Coronary artery (tissue), 2 donors: ENCODE results near the gene TTF2.
A peak's percentile ranks its signal among the peaks of the same experiment; 100 is the strongest.

Experiments used
- DNase-seq: peaks from one replicate; pipeline ENCODE4 v3.0.0-alpha.2; 2017; ENCODE audit warnings: low spot score
- H3K27ac ChIP-seq, 2 donors: fragments of 200-600 bp; sonication (generic); one replicate each; pipeline ENCODE4 v1.5.1; 2016 to 2019
- H3K4me3 ChIP-seq: fragments of 200-600 bp; sonication (generic); 2 replicates; pipeline ENCODE4 v1.5.1; 2016; ENCODE audit warnings: mild to moderate bottlenecking, moderate library complexity
- TF ChIP-seq, protein P1 (sequence below): fragments of 200-600 bp; sonication (generic); IDR thresholded peaks from one replicate; pipeline ENCODE4 v1.5.1; 2019; ENCODE audit warnings: antibody characterized with exemption

The TTF2 gene

DNA sequence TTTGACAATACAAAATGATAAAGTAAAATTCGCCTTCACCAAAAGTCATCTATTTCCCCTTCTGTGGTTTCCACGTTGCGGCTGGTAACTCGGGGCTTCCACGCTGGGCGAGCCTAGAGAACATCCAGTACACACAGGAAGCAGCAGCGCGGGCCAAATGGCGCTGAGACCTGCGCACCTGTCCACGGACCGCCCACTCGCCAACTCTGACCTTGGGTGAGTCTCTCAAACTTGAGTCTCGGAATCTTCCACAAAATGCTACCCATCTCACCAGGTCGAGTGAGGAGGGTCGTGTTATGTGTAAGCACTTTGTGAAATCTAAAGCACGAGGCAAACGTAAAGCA, 820 bp upstream of the TTF2 start:
- Histone ChIP-seq H3K27ac (no peak overlapping the region), H3K4me3 (peak overlapping the region; percentile 70)
- no peak for DNase-seq
- TF ChIP-seq, protein P1, sequence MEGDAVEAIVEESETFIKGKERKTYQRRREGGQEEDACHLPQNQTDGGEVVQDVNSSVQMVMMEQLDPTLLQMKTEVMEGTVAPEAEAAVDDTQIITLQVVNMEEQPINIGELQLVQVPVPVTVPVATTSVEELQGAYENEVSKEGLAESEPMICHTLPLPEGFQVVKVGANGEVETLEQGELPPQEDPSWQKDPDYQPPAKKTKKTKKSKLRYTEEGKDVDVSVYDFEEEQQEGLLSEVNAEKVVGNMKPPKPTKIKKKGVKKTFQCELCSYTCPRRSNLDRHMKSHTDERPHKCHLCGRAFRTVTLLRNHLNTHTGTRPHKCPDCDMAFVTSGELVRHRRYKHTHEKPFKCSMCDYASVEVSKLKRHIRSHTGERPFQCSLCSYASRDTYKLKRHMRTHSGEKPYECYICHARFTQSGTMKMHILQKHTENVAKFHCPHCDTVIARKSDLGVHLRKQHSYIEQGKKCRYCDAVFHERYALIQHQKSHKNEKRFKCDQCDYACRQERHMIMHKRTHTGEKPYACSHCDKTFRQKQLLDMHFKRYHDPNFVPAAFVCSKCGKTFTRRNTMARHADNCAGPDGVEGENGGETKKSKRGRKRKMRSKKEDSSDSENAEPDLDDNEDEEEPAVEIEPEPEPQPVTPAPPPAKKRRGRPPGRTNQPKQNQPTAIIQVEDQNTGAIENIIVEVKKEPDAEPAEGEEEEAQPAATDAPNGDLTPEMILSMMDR, result no peak

DNA sequence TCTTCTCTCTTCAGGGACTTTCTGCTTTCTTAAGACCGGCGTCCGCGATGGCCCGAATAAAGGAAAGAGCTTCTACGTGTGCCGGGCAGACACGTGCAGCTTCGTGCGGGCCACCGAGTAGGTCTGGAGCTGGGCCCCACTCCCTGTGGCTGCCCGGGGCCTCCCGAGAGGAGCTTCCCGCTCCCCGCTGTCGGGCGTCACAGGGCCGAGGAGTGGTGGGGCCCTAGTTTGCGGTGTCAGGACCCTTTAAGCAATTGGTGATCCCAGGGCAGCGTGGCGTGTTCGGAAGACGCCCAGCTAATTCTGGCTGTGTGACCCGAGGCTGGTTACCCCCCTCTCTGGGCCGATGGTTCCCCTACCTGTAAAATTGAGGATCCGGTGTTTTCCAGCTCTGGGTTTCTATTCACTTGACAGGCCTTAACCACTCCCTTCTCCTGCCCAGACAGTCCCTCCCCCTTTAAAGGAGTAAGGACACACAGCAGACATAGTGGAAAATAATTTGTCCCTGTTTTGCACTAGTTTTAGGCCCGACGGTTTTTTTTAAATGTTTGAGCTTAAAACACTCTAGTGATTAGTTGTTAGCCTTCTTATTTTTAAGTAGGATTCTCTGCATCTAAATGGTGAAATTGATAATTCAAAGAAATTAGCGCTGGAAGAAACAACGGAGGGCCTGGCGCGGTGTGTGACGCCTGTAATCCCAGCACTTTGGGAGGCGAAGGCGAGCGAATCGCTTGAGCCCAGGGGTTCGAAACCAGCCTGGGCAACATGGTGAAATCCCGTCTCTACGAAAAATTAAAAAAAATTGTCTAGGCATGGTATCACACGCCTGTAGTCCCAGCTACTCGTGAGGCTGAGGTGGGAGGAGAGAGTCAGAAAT, 553 bp downstream of the TTF2 start:
- peak overlapping the region; percentile 70 for H3K4me3 ChIP-seq
- DNase-seq, result no peak
- TF ChIP-seq, protein P1, result no peak
- H3K27ac ChIP-seq, result peak overlapping the region; percentile 40 to 46

DNA sequence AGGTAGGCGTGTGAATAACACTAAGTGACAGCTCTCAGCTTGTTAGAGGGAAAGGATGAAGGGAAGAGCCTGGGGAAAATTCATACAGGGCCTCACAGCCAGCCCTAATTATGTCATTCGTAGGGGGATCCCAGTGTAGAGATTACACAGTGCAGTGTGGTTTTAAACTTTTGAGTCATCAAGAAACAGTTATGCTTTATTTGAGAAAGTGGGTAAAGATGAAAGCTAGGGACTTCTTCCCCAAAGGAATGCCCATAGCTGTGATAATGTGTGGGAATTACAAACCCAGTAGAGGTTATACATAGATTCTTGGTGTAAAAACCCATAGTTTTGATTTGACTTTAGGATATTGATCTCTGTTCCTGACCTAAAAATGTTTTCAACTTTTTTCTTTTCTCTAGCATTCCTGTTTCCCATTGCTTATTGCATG, 1.9 kb downstream of the TTF2 start:
- Histone ChIP-seq H3K27ac (no peak overlapping the region), H3K4me3 (no peak overlapping the region)
- TF ChIP-seq, protein P1, result no peak
- DNase-seq, result no peak

DNA sequence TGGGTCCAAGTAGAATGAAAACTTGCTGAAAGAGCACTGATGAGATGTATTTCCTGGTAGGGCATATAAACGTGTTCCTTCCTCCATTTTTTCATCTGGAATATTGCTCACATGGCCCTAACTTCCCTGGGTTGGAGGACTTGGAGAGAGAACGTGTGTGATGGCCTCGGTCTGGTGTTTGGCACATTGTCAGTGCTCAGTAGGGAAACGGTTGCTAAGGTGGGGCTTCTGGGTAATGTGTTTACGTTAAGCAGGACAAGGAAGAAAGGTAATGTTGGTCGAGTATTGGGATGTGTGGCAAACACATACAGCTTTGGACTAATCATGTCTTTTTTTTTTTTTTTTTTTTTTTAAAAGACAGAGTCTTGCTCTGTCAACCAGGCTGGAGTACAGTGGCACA, 6.2 kb downstream of the TTF2 start:
- DNase-seq, result no peak
- H3K4me3 ChIP-seq, result no peak overlapping the region
- TF ChIP-seq, protein P1, result no peak
- H3K27ac ChIP-seq, result no peak overlapping the region

DNA sequence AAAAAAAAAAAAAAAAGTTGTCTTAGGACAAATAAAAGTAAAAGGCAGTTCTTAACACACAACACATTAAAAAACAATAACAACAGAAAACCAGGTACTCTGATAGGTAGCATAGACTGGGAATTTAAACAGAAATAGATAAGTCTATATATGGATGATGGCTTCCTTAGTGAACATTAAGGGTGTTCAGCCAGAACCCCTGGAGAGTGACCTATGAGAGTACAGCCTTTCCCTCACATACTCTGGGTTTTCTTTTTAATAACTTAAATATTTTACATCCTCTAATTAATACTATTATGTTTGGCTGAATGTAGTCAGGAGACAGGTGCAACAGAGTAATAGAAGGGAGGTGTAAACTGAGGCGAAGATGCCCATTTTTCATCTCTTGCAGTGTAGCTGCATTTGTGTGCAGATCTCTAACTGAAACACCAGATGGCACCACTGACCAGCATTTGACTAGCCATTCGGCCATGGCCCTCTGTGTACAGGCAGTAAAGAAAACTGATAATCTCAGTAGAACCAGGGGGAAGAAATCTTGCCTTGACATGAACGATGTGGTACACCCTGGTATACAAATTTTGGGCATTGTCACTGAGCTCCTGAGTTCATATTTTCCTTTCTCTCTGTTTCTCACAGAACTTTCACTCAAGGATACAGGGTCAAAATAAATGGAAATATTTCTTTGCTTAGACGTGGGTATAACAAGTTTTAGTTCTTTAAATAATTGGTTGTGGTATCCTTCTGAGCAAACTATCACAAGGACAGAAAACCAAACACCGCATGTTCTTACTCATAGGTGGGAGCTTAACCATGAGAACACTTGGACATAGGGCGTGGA, 7.6 kb downstream of the TTF2 start:
- Histone ChIP-seq H3K27ac (no peak overlapping the region), H3K4me3 (no peak overlapping the region)
- DNase-seq, result no peak
- TF ChIP-seq, protein P1, result peak; percentile 60

DNA sequence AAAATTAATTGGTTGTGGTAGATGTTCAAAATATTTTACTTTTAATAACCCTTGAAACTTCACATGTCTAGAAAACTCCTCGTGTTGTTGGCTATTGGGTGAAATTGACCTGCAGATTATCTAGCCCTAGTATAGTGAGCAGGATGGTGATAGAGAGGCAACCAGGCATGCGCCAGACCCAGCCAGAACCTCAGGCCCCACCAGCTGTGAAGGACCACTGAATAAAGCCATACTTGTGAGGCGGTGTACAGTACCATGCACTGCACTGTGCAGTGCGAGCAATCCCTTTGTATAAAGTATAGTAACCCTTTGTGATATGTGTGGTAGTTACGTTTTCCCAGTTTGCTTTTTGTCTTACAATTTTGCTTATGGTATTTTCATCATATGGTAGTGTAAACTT, 8.5 kb downstream of the TTF2 start:
- no peak overlapping the region for H3K4me3 ChIP-seq
- H3K27ac ChIP-seq, result no peak overlapping the region
- no peak for DNase-seq
- TF ChIP-seq, protein P1, result no peak
